HEK293T (cell line): ENCODE results near the gene GRIN2A.

ENCODE experiments used
- CTCF ChIA-PET: fragments of 350-600 bp; formaldehyde crosslinking; extraction: SDS; loops from one replicate; lab custom pipeline; 2021; ENCODE audit warnings: antibody characterized with exemption, inconsistent platforms; lab: Yijun Ruan, JAX
- POLR2A ChIA-PET: fragments of 350-600 bp; formaldehyde crosslinking; extraction: SDS; loops from one replicate; lab custom pipeline; 2020; ENCODE audit warnings: antibody characterized with exemption, inconsistent platforms; lab: Yijun Ruan, JAX
- DNase-seq: peaks from one replicate; pipeline ENCODE4 v3.0.0; 2012; ENCODE audit warnings: mixed read lengths; ENCODE audit errors: extremely low spot score
- ARNT ChIP-seq: fragments of 450-650 bp; IDR thresholded peaks from 2 replicates; pipeline ENCODE4 v1.6.1; 2017; ENCODE audit warnings: mild to moderate bottlenecking
- BHLHE40 ChIP-seq: fragments of 450-650 bp; IDR thresholded peaks from 2 replicates; pipeline ENCODE4 v1.6.1; 2016; ENCODE audit warnings: mild to moderate bottlenecking, moderate library complexity, borderline replicate concordance
- CTBP1 ChIP-seq: fragments of 450-650 bp; IDR thresholded peaks from 2 replicates; pipeline ENCODE4 v1.6.1; 2016; ENCODE audit warnings: borderline replicate concordance
- ELF4 ChIP-seq: fragments of 450-650 bp; IDR thresholded peaks from 2 replicates; pipeline ENCODE4 v1.6.1; 2017; ENCODE audit warnings: antibody characterized with exemption
- FOXA1 ChIP-seq: fragments of 450-650 bp; IDR thresholded peaks from 2 replicates; pipeline ENCODE4 v1.6.1; 2016; ENCODE audit warnings: mild to moderate bottlenecking
- FOXK2 ChIP-seq: fragments of 450-650 bp; IDR thresholded peaks from 2 replicates; pipeline ENCODE4 v1.6.1; 2016; ENCODE audit warnings: mild to moderate bottlenecking
- FOXM1 ChIP-seq: fragments of 450-650 bp; IDR thresholded peaks from 2 replicates; pipeline ENCODE4 v1.6.1; 2017; ENCODE audit warnings: mild to moderate bottlenecking, borderline replicate concordance
- HDGF ChIP-seq: fragments of 450-650 bp; IDR thresholded peaks from 2 replicates; pipeline ENCODE4 v1.6.1; 2017; ENCODE audit warnings: antibody characterized with exemption, borderline replicate concordance
- L3MBTL2 ChIP-seq: fragments of 450-650 bp; conservative IDR thresholded peaks from 2 replicates; pipeline ENCODE4 v1.6.1; 2016; ENCODE audit warnings: mild to moderate bottlenecking
- LEF1 ChIP-seq: fragments of 450-650 bp; IDR thresholded peaks from 2 replicates; pipeline ENCODE4 v1.6.1; 2017; ENCODE audit warnings: mild to moderate bottlenecking, borderline replicate concordance
- NFRKB ChIP-seq: fragments of 450-650 bp; IDR thresholded peaks from 2 replicates; pipeline ENCODE4 v1.6.1; 2016; ENCODE audit warnings: mild to moderate bottlenecking, moderate library complexity
- SP1 ChIP-seq: fragments of 450-650 bp; IDR thresholded peaks from 2 replicates; pipeline ENCODE4 v1.6.1; 2017
- SUZ12 ChIP-seq: fragments of 450-650 bp; IDR thresholded peaks from 2 replicates; pipeline ENCODE4 v1.6.1; 2016; ENCODE audit warnings: mild to moderate bottlenecking
- TARDBP ChIP-seq: fragments of 450-650 bp; IDR thresholded peaks from 2 replicates; pipeline ENCODE4 v1.6.1; 2016
- ZNF384 ChIP-seq: fragments of 450-650 bp; IDR thresholded peaks from 2 replicates; pipeline ENCODE4 v1.6.1; 2016
- TF ChIP-seq, protein P1 (sequence below): fragments of 450-650 bp; IDR thresholded peaks from 2 replicates; pipeline ENCODE4 v1.6.1; 2016

Gene GRIN2A

DNA sequence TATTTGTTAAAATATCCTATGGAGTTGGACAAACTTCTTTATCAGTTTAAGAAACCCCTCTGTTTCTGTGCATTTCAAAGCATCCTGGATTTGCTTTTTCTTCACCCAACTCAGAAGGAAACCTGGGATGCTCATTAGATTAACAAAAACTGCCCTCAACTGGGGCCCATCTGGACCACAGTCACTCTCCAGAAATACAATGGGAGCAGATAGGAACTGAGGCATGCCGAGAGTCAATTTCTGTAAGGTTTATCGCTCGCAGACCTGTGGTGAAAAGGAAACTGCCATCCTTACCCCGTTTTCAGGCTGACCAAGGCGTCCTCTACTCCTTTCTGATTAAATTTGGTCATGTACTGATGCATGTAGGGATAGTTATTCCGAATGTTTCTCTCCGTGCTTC is 360.3 kb downstream of the GRIN2A start:
- no peak for TF ChIP-seq NFRKB
- TF ChIP-seq LEF1, result no peak
- TF ChIP-seq ELF4, result no peak
- TF ChIP-seq, protein P1, sequence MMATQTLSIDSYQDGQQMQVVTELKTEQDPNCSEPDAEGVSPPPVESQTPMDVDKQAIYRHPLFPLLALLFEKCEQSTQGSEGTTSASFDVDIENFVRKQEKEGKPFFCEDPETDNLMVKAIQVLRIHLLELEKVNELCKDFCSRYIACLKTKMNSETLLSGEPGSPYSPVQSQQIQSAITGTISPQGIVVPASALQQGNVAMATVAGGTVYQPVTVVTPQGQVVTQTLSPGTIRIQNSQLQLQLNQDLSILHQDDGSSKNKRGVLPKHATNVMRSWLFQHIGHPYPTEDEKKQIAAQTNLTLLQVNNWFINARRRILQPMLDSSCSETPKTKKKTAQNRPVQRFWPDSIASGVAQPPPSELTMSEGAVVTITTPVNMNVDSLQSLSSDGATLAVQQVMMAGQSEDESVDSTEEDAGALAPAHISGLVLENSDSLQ, result no peak
- TF ChIP-seq CTBP1, result no peak
- TF ChIP-seq FOXM1, result no peak
- TF ChIP-seq BHLHE40, result no peak
- no peak for TF ChIP-seq FOXA1
- TF ChIP-seq SUZ12, result no peak
- ChIA-PET CTCF (no interaction called here), POLR2A (no interaction called here)
- DNase-seq, result no peak

DNA sequence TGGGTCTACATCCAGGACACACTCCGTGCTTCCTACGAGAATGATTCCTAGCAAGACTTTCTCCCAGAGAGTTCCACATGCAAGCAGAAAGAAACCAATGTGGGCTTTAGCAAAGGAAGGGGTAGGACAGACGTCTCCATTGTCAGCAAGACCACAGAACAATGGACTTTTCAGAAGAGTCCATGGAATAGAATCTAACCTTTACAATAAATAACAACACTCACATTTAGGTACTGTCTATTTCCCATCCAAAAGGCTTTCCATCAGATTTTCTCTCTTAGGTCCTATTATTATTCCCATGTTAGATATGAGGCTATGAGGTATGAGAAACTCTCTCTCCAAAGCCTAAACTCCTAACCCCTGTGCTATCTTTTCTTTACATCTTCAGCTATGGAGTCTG is 360.9 kb downstream of the GRIN2A start:
- TF ChIP-seq FOXM1 (no peak), SUZ12 (no peak), FOXA1 (no peak), SP1 (no peak), L3MBTL2 (no peak), ARNT (no peak), TARDBP (no peak), LEF1 (no peak), HDGF (no peak), BHLHE40 (no peak)
- TF ChIP-seq, protein P1, result no peak
- ChIA-PET CTCF (no interaction called here), POLR2A (no interaction called here)
- no peak for DNase-seq

DNA sequence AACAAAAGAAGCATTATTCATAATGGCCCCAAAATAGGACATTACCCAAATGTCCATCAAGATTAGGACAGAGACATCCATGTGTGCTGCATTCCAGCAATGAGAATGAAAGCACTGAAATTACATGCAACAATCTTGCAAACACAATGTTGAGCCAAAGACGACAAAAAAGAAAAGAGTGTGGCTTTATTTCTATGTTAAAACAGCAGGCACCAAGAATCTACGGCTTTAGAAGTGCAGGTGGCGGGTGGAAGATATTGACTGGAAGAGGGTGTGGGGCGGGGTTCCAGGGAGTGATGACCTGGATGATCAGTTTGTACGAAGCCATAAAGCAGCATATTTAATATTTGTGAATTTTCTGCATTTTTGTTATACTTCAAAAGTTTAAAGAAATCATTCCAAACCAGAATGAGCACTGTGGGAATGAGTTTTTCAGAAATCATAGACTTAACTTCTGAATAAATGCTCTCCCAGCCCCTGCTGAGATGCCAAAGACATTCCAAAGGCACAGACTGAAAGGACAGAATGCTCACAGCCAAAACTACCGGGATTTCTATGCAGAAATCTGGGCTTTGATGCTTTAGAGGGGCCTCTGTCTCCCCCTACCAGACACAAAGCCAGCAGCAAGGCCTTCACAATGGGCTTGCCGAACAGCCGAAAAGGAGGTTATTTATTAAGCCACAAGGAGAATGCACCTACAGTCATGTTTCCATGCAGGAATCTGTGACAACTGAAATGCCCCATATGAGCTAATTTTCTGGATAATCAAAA is 361.6 kb downstream of the GRIN2A start:
- CTCF ChIA-PET, result no interaction called here
- POLR2A ChIA-PET, result no interaction called here
- TF ChIP-seq BHLHE40 (no peak), LEF1 (no peak), SUZ12 (no peak), NFRKB (no peak), FOXM1 (no peak), FOXA1 (no peak), ARNT (no peak), CTBP1 (no peak), HDGF (no peak), FOXK2 (no peak), SP1 (no peak), L3MBTL2 (no peak), ZNF384 (no peak)
- TF ChIP-seq, protein P1, result no peak
- DNase-seq, result no peak

DNA sequence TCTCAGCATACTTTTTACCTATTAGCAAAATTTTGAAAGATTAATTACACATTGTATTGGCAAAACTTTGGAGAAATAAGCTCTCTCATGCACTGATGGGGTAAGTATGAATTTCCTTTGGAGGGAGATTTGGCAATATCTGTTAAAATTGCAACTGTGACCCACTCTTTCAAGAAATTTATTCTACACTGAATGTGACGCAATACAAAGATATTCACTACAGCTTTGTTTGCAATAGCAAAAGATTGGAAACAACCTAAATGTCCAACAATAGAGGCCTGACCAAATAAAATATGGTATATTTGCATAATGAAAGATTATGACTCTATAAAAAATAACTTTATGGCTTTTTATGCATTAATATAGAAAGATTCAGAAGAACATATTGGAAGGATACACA is 363.5 kb downstream of the GRIN2A start:
- ChIA-PET CTCF (no interaction called here), POLR2A (no interaction called here)
- TF ChIP-seq LEF1 (no peak), HDGF (no peak), TARDBP (no peak), FOXK2 (no peak), FOXA1 (no peak), ARNT (no peak), ZNF384 (no peak), NFRKB (no peak), SUZ12 (no peak), BHLHE40 (no peak), SP1 (no peak), CTBP1 (no peak), ELF4 (no peak), L3MBTL2 (no peak), FOXM1 (no peak)
- TF ChIP-seq, protein P1, result no peak
- no peak for DNase-seq

DNA sequence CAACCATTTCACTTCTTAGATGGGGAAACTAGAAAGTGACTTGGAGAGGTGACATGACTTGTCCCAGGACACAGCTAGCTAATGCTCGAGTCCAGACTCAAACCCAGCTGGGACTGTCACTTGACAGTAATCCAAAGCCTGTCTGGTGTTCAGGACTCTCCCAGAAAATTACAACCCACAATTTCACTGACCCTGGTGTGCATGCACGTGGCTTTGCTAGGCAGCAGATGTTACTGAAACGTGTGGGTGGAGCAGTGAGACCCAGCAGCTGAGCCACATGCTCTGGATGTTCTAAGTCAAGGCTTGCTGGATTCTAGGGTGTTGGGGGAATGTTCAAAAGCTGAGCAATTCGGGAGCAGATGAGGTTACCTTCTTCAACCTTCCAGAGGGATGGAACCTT is 364.6 kb downstream of the GRIN2A start:
- CTCF ChIA-PET, result no interaction called here
- no peak for DNase-seq
- POLR2A ChIA-PET, result no interaction called here
- TF ChIP-seq L3MBTL2, result no peak
- no peak for TF ChIP-seq BHLHE40
- TF ChIP-seq SP1, result no peak
- TF ChIP-seq HDGF, result no peak
- no peak for TF ChIP-seq ELF4

DNA sequence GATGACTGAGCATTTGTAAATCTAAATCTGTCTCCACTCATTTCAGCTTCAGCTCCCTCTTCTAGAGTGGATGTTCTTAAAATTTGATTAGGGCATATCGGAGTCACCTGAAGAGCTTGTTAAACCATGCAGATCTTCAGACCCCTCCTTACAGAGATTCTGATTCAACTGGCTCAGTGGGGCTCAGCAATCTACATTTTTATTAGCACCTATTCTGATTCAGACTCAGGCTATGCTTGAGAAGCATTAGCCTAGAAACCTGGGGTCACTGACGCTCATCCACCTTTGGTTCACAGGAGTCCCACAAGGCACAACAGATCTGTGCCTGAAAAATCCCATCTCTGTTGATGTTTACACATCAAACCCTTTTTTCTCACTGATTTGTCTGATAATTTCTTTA is 365.6 kb downstream of the GRIN2A start:
- CTCF ChIA-PET, result no interaction called here
- POLR2A ChIA-PET, result no interaction called here
- no peak for DNase-seq
- no peak for TF ChIP-seq FOXM1
- TF ChIP-seq SUZ12, result no peak
- no peak for TF ChIP-seq FOXK2
- TF ChIP-seq SP1, result no peak
- TF ChIP-seq NFRKB, result no peak
- no peak for TF ChIP-seq LEF1
- no peak for TF ChIP-seq BHLHE40
- no peak for TF ChIP-seq ELF4
- TF ChIP-seq TARDBP, result no peak
- TF ChIP-seq ARNT, result no peak
- TF ChIP-seq L3MBTL2, result no peak
- no peak for TF ChIP-seq FOXA1
- TF ChIP-seq ZNF384, result no peak
- no peak for TF ChIP-seq CTBP1
- TF ChIP-seq HDGF, result no peak
- TF ChIP-seq, protein P1, result no peak
